ENCODE measurements around the gene ZFP3.

DNA sequence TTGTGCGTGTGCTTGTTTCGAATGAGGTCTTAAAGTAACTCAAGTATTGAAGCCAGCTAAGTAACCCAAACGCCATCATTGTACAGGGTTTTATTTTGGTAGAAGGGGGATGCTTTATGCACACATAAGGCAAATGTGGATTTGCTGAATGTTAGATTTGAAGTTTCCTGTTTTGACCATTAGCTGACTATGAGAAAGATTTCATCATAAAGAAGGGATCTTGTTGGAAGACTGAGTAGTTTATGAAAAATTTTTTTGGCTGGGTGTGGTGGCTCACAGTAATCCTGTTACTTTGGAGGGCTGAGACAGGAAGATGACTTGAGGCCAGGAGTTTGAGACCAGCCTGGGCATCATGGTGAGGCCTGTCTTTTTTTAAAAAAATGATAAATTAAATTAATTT is 10.0 kb upstream of the ZFP3 start:
- TF ChIP-seq, protein P1, sequence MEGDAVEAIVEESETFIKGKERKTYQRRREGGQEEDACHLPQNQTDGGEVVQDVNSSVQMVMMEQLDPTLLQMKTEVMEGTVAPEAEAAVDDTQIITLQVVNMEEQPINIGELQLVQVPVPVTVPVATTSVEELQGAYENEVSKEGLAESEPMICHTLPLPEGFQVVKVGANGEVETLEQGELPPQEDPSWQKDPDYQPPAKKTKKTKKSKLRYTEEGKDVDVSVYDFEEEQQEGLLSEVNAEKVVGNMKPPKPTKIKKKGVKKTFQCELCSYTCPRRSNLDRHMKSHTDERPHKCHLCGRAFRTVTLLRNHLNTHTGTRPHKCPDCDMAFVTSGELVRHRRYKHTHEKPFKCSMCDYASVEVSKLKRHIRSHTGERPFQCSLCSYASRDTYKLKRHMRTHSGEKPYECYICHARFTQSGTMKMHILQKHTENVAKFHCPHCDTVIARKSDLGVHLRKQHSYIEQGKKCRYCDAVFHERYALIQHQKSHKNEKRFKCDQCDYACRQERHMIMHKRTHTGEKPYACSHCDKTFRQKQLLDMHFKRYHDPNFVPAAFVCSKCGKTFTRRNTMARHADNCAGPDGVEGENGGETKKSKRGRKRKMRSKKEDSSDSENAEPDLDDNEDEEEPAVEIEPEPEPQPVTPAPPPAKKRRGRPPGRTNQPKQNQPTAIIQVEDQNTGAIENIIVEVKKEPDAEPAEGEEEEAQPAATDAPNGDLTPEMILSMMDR (IDR thresholded peaks at IDR 0.05; ENCODE audit: borderline replicate concordance, extremely low read depth, low read length, poor library complexity, severe bottlenecking), result no peak
- no peak for TF ChIP-seq EZH2 (IDR thresholded peaks at IDR 0.05; ENCODE audit: borderline replicate concordance, low read depth, low read length, severe bottlenecking)

Data from DND-41 (cell line).